Cerebellar nuclear complex (tissue), 1 donor: ENCODE measurements around the gene FCHO2.

Experiments used
- DNase-seq, 2 experiments: peaks; one replicate each; lab custom pipeline; 2025; lab: John Stamatoyannopoulos, UW

The FCHO2 gene

DNA sequence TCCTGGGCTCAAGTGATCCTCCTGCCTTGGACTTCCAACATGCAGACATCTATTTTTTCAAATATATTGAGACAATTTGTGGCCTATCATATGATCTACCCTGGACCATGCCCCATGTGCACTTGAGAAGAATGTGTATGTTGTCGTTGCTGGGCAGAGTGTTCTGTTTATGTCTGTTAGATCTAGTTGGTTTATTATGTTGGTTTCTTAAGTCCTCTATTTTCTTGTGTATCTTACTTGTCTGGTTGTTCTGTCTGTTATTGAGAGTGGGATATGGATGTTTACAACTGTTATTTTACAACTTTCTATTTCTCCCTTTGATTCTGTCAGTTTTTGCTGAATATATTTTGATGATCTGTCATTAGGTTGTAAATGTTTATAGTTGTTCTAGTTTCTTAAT is 154.3 kb downstream of the FCHO2 start:
- no peak for DNase-seq

DNA sequence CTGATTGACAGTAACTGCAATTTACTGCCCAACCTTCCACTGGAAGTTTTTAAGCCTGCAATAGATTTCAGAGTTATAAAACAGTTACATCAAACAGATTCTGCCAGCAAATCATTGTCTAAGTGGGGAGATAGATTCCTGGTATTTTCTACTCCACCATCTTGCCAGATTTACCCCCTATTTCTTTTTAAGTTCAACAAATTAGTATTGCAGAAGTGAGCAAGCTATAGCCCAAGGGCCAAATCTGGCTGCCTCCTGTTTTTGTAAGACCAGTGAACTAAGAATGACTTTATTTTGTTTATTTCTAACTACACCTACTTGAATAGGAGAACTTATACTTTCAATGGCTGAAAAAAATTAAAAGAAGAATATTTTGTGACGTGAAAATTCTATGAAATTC is 155.7 kb downstream of the FCHO2 start:
- DNase-seq, result no peak

DNA sequence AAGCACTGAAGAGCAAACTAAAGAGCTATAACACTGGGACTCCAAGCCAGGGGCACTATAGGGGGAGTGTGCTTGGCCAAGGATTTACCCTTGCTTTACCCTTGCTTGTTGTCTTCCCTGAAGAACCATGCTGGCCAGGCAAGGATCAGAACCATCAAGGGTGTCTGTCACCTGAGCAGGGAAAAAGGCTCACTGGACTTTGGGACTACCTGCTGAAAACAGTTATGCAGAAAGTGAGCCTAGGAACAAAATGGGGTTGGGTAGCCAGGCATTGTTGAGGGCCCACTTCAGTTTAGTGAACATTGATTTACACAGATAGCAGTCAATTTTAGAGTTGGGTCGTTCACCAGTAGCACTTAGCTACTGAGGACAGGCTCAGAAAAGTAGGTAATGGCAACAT is 156.5 kb downstream of the FCHO2 start:
- DNase-seq, result no peak

DNA sequence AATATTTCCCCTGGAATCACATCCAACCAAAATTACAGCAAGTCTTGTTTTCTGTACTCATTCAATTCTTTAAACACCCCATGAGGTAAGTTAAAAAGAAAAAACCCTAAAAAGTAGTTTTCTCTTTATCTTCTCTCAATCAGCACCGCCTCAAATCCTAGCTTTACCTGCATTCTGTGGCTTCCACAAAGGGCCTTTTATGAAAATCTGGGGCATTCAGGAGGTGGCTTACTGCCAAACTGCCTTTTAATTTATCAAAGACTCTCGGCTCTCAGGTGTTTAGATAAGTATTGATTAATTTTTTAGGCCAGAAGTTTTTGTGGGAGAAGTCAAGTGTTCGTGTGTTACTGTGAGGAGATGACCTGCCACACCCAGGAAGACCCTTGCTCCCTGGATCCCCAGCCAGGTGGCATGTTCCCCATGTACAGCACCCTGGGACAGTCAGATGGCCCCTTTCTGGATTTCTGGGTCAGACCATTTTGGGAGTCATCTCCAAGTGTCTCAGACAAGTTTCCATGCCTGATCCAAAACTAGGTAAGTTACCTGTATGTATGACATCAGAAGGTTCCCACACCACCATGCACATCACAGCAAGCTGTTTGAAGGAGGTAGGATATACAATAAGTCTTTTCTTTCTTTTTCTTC is 158.3 kb downstream of the FCHO2 start:
- DNase-seq, result no peak

DNA sequence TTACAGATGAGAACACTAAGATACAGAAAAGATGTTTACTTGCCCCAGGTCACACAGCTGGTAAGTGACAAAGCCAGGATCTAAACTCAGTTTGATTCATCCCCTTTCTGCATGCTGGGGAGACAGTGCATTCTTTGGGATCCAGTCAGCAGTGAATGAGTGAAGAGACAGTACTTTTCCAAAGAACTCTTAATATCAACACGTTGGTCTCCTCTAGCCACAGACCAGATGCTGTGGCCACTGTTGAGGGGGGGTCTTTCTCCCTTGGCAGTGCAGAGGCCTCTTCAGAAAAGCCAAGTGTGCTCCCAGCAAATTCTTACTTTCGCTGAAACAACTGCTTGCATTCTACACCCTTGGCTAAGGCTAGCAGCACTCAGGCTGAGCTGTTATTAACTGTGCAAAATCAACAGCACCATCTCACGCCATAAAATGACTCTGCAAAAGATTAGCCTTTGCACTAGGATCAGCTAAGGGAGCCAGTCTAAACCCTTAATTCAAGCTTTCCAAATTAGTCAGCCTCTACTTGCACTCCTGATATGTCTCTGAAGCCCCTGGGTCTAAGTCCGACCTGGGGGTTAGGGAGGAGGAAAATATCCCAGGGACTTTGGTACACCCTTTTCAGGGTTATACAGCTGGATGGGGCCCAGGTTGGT is 159.7 kb downstream of the FCHO2 start:
- no peak for DNase-seq

DNA sequence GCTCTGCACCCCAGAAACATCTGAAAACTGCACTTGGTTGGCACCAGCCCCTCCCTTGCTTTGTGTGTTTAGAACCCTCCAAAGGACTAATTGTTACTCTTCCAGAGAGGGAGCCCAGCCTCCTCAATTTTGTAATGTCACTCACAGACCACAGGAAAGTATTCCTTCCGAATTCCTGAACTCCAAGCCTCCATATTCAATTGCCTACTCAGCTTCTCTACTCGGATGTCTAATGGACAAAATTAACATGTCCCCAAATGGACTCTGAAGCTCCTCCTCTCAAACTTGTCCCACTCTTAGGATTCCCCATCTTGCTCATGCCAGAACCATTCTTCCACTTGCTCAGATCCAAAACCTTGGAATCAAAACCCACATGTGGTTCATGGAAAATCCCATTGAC is 160.7 kb downstream of the FCHO2 start:
- no peak for DNase-seq

DNA sequence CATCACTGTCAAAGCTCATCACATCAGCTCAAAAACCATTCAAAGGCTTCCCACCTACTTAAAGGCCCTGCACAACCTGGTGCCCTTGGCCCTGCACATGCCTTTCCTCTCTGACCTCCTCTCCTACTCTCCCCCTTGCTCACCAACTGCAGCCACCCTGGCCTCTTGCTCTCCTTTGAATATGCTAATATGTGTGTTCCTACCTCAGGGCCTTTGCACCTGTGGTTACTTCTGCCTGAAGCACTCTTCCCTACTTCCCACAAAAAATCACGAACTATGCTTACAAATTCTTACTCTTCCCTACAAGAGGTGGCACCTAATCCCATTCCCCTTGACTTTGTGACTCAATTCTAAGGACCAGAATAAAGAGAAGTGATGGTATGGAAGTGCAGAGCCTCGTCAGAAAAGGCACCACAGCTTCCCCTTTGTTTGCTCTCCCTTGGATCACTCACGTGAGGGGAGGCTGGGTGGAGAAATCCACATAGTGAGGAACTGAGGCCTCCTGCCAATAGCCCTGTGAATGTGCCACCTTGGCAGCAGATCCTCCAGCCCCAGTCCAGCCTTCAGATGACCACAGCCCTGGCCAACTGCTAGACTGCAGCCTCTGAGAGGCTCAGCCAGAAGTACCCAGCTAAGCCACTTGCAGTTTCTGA is 161.4 kb downstream of the FCHO2 start:
- no peak for DNase-seq

DNA sequence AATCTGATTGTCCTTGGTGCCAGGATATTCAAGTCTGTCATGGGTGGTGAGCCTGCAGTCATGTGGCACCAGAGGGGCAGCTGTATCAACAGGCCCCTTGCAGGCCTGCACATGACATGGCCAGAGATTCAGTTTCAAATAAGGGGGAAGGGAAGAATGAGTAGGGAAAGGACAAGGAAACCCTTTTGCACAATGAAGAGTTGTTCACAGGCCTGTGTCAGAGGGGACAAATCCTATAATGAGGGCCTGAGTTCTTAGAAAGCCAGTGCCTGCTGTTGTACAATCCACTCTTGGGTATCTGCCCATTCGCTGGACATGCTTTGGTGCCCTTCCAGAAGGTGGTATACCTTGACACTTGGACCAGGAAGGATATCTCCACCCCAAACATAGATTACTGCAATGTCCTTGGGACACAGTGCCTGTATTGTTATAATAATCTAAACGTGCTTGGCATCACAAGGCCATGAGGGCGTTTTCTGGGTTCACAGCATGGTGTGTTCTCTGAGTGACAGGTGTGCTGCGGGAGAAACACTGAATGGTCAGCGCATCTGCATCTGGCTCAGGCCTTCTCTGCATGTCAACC is 162.6 kb downstream of the FCHO2 start:
- DNase-seq, result no peak

DNA sequence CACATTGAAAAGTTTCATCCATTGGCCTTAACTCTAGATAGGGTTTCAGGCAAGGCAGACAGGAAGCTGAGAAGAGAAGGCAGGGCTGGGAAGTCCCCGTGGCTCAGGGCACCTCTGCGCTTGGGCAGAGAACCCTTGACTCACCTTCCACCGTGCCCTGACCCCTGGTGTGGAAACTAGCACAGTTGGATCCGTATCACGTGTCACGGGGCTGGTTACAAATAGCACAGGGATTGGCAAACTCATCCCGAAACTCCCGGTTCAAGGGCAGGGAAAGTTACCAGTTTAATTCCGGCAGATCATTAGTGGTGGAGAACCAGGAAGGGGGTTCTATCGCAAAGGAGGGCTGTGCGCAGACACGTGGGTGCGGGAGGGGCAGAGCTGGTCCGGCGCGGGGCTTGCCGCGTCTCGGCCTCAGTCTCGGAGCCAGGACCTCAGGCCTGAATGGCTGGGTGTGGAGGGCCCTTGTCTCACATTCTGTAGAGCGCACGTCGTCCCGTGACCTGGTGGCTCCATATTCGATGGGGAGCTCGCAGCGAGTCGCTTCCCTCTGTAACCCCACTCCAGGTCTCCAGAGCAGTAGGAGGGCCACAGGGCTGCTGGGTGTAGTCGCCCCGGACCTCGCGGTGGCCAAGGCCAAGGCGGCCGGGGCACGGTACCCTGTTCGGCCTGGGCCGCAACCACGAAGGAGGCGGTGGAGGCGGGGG is 163.8 kb downstream of the FCHO2 start:
- no peak for DNase-seq

DNA sequence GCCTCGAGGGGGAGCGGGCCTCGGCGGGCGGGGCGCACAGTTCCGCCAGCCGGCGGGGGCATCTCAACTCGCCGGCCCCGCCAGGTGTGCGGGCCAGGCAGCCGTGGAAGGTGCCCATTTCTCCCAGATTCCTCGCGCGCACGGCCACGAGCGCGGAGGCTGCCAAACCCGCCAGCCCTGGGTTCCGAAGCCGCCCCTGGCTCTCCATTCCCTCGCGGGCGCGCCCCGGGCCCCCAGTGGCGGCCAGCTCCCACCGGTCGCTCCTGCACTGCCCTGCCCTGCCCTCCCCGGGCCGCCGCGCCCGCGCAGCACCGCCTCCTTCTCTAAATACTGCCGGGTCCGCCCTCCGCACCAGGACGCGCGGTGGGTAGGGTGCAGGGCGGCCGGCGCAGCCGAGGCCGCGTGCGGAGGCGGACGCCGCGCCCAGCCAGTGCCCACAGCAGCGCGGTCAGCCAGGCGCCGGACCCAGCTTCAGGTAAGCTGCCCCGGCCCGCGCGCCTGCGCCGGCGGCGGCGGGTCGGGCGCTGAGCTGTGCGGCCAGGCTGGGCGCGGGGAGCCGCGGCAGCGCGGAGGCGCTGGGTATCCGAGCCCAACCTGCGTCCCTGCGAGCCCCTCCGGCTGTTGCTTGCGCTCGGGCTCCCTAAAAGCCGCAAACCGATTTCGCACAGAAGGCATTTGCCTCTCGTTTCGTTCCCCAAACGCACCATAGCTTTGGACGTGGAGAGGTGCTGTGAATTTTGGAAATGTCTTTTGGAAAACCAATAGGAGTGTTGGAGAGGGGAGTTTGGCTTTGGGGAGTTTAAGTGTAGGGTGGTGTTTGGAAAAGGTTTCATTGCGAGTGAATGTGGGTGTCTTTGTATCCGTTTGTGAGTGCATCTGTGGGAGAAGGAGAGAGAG is 164.6 kb downstream of the FCHO2 start, which contains the start of gene TMEM171:
TMEM171 (plus strand) TSS at position 354 of the 897 bp plus-strand sequence. CDS start 2,799 bp downstream, outside the sequence.
- DNase-seq, result no peak

DNA sequence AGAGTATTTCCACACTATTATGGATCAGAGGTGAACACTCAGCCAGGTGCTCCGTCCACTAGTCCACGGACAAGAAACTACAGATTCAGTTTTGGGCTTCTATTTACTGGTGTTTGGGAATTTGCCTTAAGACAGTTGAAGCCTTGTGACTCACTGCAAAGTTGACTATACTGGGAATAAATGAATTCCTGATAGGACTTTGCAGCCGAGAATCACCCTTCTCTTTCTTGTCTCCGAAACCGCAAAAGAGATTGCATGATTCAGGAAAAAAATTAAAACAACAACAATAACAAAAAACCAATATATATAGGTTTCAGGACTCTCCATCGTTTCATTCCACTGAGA is 165.2 kb downstream of the FCHO2 start:
- DNase-seq, result no peak

DNA sequence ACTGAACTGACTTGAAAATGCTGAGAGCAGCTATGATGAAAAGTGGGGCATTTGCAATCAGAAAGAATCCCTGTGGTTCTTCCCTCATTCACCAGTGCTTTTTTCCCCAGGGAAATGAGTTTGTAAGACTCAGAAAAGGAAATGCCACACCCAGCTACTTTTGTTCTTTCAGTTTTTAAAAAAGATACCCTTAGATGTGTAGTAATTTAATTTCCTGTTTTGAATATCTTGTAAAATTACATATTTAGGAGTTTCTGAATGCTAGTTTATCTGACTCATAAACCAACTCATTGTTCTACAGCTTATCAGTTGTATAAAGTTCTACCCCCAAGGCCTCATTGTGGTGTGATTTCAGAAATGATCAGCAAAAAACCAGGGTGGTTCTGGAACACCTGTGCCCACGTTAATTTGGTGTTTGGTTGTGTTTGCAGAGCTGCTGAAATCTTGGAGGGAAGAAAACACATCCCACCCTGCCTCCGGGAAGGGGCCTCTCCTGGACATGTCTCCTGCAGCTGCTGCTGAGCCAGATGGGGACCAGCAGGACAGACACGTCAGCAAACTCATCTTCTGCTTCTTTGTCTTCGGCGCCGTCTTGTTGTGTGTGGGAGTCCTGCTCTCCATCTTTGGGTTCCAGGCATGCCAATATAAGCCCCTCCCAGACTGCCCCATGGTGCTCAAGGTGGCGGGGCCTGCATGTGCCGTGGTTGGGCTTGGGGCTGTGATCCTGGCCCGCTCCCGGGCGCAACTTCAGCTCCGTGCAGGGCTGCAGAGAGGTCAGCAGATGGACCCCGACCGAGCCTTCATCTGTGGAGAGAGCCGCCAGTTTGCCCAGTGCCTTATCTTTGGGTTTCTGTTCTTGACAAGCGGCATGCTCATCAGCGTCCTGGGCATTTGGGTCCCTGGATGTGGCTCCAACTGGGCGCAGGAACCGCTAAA is 167.3 kb downstream of the FCHO2 start:
- DNase-seq, result no peak

DNA sequence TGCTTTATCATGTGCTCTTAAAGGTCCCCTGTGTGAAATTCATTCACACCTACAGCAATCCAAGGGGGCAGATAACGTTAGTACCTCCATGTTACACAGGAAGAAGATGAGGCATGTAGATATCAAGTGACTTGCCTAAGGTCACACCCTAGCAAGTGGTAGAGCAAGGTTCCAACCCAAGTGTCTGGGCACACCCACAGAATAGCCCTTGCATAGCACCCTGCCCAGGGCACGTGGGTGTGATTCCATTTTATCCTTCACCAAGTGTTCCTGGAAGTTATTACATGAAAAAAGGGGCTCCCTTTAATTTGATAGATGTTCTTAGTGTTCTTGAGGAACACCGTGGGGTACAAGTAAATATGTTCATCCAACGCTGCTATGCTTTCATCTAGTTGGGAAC is 169.4 kb downstream of the FCHO2 start:
- DNase-seq, result no peak

DNA sequence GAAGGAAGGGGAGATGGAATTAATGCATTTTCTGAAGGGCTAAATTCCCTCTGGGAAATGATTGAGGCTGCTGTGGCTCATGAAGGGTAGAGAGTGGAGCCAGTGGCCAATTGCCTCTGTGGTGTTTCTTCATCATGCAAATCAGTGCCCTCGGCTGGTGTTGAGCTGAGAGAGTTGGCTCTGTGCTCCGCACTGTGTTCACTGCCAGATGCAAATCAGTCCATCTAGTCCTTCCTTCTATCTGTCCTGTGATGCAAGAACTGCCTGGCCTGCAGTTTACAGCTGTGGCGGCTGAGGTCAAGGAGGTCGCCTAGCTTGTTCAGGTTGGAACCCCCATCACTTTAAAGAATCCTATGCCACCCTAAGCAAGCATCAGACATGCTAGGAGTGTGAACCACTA is 170.5 kb downstream of the FCHO2 start:
- no peak for DNase-seq

DNA sequence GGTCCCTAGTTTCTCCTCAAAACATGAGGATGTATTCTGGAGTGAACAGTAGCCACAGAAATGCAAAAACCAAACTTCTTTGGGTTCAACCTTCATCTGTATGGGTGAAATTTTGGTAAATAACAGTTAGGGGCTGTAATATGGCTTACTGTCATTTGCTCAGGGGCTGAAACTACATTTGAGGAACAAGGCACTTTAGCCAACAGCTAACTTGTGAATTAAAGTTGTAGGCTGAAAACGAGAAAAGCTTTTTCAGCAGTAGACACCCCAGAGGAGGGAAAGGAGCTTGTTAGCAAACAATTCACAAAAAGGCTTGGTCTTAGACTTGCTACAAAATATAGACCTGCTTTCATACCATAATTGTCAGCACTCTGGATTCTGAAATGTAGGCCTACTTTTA is 171.1 kb downstream of the FCHO2 start:
- no peak for DNase-seq

DNA sequence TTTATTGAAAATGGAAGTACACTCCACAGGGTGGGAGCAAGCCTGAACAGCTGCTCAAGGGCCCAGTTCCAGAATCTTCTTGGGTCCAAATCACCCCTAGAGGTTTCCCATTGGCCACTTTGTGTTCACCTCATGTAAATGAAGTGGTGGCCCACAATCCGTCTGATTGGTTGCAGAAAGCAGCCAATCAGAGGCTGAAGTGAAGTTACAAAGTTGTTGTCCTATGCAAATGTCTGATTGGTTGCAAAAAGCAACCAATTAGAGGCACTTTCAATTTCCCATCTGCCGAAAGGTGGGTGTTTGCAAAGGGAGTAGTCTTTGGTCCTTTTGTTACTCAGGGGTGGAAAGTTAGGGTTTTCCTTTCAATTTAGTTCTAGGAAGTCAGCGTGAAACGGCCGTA is 173.3 kb downstream of the FCHO2 start:
- DNase-seq, result no peak

DNA sequence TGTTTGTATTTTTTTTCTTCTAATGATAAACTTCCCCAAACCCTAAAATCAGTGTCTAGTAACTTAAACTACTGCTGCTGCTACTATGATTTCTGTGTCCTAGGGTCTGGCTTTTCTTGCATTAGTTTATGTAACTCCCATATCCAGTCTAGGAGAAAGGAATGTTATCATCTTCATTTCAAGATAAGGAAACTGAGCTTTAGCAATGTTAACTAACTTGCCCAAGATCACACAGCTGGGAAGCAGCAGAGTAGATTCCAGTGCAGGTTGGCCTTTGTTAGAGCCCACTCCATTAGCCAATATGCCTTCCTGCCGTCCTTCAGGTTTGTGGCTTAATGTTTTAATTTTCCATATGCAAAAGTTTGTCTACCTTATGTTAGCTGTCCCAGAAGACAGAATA is 175.0 kb downstream of the FCHO2 start:
- DNase-seq, result no peak

DNA sequence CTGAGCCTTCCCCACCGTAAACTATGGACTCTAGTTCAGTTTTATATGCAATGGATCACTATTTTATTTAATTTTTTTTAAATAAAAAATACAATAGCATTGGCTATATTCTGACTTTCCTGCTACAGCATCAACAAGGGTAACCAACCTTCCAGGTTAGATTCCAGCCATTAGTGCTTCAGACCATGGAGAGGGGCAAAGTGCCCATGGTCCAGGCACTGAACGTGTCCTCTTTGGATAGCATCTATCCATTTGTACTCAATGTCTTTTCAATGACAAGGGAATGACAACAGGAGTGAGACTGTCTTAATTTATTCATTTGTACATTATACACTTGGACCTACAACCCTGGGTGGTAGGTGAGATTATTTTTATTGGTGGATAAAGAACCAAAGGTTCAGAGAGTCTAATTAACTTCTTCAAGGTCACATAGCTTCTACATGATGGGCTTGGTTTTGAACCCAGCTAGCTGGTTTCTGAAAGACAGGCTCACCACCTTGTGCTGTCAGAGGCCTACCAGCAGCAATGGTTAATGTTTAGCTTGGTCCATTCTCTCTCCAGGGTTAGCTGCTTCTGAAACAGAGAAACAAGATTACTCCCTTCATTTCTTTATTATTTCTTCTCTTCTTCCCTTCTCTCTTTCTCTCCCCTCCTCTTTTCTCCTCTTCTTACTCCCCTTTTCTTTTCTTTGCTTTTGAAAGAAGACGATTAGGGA is 176.0 kb downstream of the FCHO2 start:
- no peak for DNase-seq

DNA sequence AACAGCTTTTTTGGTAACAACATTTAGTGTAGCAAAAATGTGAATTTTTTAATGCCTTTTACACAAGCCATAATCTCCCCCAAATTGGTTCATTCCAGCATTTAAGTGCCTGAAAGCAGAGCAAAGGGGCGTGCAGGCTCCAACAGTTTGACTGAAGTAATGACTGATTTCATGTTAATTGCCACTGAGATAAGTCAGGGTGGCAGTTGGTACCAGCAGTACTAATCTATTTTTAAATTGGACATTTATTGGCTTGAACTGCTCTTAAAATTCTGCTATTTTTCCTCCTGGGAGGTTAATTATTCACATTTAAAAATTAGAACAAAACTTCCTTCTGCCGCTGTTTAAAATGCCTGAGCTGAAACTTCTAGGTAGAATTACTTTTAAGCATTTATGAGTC is 176.9 kb downstream of the FCHO2 start:
- DNase-seq, result no peak

DNA sequence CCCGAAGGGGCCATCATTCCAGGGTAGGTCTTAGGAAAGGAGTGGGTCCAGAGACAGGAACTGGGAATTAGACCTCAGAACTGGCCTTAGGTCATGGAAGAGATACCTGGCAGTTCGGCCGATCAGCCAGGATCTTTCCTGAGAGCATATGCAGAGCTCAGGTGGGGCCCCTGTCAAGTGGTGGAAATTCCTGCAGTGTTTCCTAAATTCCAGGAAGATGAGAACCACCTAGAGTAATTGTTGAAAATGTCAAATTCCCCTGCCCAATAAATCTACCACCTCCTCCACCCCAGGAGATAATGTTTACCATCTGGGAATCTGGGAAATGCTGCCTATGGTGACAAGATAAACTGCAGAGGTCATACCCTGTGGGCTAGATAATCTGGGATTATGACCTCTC is 179.2 kb downstream of the FCHO2 start:
- no peak for DNase-seq
